ENCODE measurements around the gene ST3GAL3.

The ST3GAL3 gene

GRCh38 chr1:43854473-43854872 is 147.1 kb downstream of the ST3GAL3 start:
- no peak for DNase-seq

GRCh38 chr1:43856188-43856587 is 148.9 kb downstream of the ST3GAL3 start:
- no peak for DNase-seq

- DNase-seq = no peak
Measured at GRCh38 chr1:43857163-43857562, 149.8 kb downstream of the ST3GAL3 start.

- DNase-seq = no peak
Measured at GRCh38 chr1:43858324-43858723, 151.0 kb downstream of the ST3GAL3 start.

- no peak for DNase-seq
Measured at GRCh38 chr1:43861337-43861736, 154.0 kb downstream of the ST3GAL3 start.

GRCh38 chr1:43861988-43862735 is 154.8 kb downstream of the ST3GAL3 start:
- no peak for DNase-seq

GRCh38 chr1:43864111-43865045 is 157.0 kb downstream of the ST3GAL3 start:
- no peak for DNase-seq

GRCh38 chr1:43866201-43866600 is 158.9 kb downstream of the ST3GAL3 start:
- no peak for DNase-seq

- DNase-seq = no peak
Measured at GRCh38 chr1:43867976-43868740, 160.8 kb downstream of the ST3GAL3 start.

GRCh38 chr1:43868741-43869067 is 161.4 kb downstream of the ST3GAL3 start:
- no peak for DNase-seq

GRCh38 chr1:43870306-43870705 is 163.0 kb downstream of the ST3GAL3 start:
- DNase-seq = no peak

- DNase-seq = no peak
Measured at GRCh38 chr1:43871181-43871910, 164.0 kb downstream of the ST3GAL3 start.

GRCh38 chr1:43872280-43872679 is 164.9 kb downstream of the ST3GAL3 start:
- no peak for DNase-seq

GRCh38 chr1:43873851-43874250 is 166.5 kb downstream of the ST3GAL3 start:
- no peak for DNase-seq

- DNase-seq = no peak
Measured at GRCh38 chr1:43874716-43875115, 167.4 kb downstream of the ST3GAL3 start.

GRCh38 chr1:43875331-43875730 is 168.0 kb downstream of the ST3GAL3 start:
- no peak for DNase-seq

- DNase-seq = no peak
Measured at GRCh38 chr1:43877101-43877500, 169.8 kb downstream of the ST3GAL3 start.

- no peak for DNase-seq
Measured at GRCh38 chr1:43878440-43878839, 171.1 kb downstream of the ST3GAL3 start.

GRCh38 chr1:43878854-43879253 is 171.5 kb downstream of the ST3GAL3 start:
- DNase-seq = peak; percentile 59

- no peak for DNase-seq
Measured at GRCh38 chr1:43879414-43879813, 172.1 kb downstream of the ST3GAL3 start.

- no peak for DNase-seq
Measured at GRCh38 chr1:43879996-43880395, 172.7 kb downstream of the ST3GAL3 start.

- DNase-seq = no peak
Measured at GRCh38 chr1:43880604-43881003, 173.3 kb downstream of the ST3GAL3 start.

- no peak for DNase-seq
Measured at GRCh38 chr1:43881415-43881814, 174.1 kb downstream of the ST3GAL3 start.
